ENCODE data around the gene RNF114.

GRCh38 chr20:50001784-50002311 lies 65.7 kb downstream of the RNF114 start:
- TF ChIP-seq SP1 (CRISPR knock-in tag; conservative IDR thresholded peaks at IDR 0.05) (no peak), CTCF (IDR thresholded peaks at IDR 0.05) (no peak), FOXK1 (CRISPR knock-in tag; IDR thresholded peaks at IDR 0.05) (no peak)
